GM19372 (cell line): ENCODE measurements around the gene NPC2.
"Not testable (repeated sequence)": the region's sequence is repeated elsewhere in the genome, so short reads cannot be mapped to it uniquely, and the experiment has no call there.

Experiments
- ATAC-seq: cut with Tn5 transposase; IDR thresholded peaks from one replicate; pipeline ENCODE4 v1.9.1; 2021; ENCODE audit warnings: mild to moderate bottlenecking, low read depth, moderate library complexity; ENCODE audit not compliant: unreplicated experiment

Gene NPC2

DNA sequence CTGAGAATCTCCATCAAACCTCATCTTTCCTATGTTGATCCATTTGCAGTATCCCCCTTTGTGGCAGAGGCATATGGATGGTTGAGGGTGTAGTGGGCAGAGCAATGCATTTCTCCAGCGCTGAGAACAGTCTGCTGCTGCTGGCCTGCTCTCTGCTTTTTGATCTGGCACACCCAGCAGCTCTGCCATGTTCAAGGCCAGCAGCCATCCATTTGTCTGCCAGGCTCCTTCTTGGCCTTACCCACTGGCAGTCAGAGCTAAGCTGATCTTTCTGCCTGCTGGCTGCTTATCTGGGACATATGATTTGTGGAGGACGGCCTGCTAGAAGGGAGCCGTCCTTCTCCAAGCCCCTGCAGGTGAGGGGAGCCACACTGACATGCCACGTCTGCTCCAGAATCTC is 17.0 kb downstream of the NPC2 start:
- no peak for ATAC-seq

DNA sequence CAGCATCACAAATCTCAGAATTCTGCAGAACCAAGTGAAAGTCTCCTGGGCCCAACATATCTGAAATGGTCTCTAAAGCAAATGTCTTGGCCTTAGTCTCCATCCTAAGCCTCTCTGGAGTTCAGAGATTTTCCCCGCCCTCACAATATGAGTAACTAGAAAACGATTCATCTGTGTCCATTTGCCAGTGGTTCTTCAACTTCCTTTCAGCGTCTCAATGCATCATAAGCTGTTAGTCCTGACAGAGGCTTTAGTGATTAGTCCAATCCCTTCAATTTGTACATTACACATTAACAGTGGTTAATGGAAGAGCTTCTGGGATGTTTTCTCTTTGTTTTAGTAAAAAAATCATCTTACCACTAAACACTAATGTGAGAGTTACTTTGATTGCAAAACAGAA is 17.4 kb downstream of the NPC2 start:
- ATAC-seq = no peak

GRCh38 chr14:74474376-74474775 is 18.7 kb downstream of the NPC2 start:
- no peak for ATAC-seq

DNA sequence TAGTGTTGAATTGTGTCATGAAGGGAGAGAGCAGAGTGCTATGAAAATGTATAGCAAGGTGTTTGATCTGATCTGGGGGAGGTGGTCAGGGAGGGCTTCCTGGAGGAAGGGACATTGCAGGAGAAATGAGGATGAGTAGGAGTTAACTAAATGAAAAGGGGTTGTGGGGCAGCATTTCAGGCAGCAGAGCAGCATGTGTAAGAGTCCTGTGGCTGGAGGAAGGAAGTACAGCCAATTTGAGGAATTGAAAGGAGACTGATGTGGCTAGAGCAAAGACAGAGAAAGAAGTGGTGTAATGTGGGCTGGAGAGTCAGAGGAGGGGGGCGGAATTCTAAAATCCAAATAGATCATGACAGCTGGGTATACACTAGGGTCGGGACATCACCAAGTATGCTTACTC is 20.5 kb downstream of the NPC2 start:
- ATAC-seq = no peak

- ATAC-seq = no peak
These were observed 23.3 kb downstream of the NPC2 start for GRCh38 chr14:74469548-74470518.

DNA sequence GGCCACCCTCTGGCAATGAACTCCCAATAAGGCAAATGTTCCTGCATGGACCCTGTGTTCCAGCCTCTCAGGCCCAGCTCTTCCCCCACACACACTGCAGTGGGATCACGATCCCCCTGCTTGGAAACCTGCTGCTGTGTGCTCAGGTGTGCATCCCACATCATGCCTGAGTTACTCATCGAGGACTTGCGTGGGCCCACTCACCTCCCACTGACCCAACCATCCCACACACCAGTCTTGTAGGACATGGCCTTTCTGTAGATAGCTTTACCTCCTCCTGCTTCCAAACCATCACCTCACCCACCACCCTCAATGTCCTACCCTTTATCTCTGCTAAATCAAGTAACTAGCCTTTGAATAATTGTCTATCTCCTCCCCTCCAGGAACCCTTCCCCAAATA is 24.6 kb downstream of the NPC2 start:
- no peak for ATAC-seq

DNA sequence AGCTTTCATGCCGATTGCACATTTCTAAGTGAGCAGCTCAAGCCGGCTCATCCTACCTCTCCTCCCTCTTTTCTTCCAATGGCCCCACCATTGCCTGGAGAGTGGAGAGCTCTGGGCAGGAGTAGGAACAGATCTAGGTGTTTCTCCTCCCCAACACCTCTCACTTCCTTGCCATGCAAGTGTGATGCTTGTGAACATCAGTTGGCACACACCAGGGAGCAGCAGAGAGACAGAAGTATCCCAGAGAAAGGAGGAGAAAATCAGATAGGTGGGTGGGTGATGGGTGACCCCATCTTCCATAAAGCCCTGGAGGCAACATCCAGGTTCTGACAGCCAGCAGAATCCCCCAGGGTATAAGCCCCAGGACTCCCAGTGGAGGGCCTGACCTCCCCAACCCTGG is 27.8 kb downstream of the NPC2 start:
- ATAC-seq = no peak

- no peak for ATAC-seq
These were observed 28.3 kb downstream of the NPC2 start for GRCh38 chr14:74464785-74465184.

DNA sequence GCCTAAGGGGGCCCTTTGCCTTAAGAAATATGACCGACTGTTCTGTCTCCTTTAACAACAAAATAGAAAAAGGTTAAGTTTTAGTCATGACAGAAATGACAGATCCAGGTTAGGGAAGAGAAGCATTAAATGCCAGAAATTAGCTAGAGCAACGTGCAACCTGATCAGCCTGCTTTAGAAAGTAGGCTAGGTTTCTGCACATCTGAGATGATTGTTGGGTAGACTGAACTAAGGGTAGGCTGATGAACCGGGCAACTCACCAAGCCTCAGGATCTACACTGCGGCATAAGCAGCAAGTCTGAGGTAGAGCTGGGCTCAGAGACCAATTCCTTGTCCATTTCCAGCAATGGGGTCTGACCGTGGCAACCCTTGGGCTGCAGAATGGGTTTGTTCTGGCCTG is 29.4 kb downstream of the NPC2 start:
- ATAC-seq = no peak

DNA sequence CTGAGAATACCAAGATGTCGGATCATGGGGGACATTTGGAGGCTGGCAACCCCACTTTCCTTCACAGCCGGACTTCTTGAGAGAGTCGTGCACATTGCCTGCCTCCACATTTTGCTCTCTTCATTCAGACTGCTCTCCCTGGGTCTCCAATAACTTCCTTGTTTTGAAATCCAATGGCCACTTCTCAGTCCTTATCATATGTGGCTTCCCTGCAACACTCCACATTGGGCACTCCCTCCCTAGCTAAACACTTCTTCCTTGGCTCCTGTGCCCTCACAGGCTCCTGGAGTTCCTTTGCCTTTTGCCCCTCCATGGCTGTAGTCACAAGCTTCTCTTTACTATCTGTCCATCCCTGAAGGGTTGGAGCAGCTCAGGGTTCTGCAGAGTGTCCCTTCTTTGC is 30.1 kb downstream of the NPC2 start:
- ATAC-seq = no peak

DNA sequence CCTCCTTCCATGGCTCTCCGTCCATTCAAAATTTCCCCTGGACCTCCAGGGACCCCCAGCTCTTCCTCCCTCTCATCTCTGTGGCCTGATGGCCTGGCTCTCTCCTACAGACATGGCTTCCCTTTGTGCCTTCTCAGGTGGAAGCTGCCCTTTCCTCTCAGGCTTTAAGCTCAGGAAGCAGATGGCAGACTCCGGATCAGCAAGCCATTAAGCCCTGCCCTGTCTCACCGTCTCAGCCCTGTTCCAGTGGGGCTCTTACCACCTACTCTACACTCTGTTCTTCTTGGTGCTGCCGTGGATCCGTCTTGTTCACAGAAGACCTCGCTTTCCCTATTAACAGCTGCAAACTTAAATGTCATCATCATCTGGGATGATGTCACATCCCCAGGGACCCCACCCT is 33.1 kb downstream of the NPC2 start:
- ATAC-seq = no peak

GRCh38 chr14:74459289-74459946 is 33.7 kb downstream of the NPC2 start:
- no peak for ATAC-seq

DNA sequence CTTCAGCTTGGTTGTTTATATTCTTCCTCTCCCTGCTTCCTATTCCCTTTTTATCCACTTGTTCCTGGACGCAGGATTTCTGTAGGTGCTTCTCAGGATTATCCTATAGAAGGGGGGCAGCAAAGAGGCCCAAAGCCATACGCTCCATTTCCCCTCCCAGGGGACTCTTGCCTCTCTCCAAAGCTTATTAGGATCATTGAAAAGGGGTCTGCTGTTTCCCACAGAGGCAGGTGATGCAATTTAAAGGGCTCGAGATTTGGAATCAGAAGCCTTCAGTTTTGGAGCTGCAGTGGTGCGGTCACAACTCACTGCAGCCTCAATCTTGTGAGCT is 35.6 kb downstream of the NPC2 start:
- ATAC-seq = no peak

DNA sequence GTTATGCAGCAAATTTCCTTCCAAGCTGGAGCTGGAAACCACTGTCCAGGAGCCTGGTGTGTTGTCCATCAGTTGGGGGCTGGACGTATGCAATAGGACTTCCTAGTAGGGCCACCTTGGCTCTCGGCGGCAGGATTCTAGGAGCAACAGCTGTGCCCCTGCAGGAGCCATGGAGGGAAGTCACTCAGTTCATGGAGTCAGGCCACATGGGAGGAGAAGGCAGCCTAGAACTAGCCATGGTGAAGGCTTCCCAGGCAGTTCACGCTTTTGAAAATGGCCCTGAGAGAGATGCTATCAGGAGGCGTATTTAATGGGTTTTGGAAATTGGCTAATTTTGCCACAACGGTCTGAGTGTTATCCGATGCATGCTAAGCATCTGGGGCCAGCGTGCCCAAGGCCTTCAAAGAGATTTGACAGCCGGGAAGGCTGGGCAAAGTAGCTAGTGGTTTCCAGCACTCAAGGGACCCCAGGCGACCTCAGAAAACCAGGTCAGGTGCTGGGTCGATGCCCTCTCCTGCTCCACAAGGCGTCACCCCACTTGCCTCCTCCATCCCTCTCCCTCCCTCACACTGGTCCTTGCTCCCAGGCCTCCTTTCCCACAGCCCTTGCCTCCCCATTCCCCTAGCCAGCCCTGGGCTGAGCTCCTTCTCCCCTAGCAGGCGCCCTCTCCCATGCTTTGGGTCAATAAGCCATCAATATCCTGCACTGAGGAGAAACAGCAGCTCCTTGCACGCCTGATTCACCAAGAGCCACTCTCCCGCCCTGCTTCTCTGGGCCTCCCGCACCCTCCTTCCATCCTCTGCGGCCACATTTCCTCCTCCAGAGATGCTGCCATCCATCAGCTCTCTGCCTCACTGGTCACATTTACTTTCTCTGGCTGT is 36.2 kb downstream of the NPC2 start:
- no peak for ATAC-seq

- ATAC-seq = not testable (repeated sequence)
These were observed 38.7 kb downstream of the NPC2 start for GRCh38 chr14:74454397-74454796.

DNA sequence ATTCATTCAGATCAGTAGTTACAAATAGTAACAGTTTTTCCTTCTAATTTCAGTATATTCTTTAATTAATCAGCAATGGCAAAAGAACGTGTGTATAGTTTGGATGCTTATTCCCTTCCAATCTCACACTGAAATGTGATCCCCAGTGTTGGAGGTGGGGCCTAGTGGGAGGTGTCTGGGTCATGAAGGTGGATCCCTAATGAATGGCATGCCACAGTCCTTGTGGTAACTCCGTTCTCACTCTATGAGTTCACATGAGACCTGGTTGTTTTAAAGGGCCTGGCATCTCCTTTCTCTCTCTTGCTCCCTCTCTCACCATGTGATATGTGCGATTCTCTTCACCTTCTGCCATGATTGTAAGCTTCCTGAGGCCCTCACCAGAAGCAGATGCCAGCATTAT is 48.2 kb downstream of the NPC2 start:
- no peak for ATAC-seq

DNA sequence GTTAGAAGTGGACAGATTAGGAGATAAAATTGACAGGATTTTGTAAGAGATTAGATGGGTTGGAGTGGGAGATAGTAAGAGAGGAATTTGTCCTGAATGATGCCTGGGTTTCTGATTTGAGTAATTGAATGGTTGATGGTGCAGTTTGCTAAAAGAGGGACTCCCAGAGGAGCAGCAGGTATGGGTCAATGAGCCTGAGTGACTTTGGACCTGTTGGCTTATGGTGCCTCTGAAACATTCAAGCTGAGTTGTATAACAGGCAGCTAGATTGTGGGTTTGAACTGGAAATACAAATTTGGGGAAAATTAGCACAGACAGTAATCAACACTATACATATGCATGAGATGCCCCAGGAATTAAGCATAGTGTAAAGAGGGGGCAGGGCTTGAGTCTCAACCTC is 50.3 kb downstream of the NPC2 start:
- ATAC-seq = no peak

DNA sequence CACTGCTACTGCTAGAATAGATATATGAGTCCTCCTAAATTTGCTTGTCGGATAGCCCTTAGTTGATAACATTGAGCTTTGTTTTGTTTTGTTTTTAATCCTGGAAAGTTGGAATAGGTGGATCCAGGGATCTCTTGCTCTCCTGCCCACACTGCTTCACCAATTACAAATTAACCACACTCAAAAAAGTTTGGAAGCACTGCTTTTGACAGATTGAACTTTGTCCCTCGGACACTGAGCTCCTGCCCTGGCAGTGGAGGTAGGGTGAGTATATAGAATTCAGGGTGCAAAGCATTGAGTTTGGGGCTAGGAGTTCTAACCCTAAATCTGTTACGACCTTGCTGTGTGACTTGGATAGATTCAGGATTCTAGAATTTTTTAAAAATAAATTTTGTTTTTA is 52.0 kb downstream of the NPC2 start:
- no peak for ATAC-seq

- no peak for ATAC-seq
These were observed 54.7 kb downstream of the NPC2 start for GRCh38 chr14:74438351-74438915.

DNA sequence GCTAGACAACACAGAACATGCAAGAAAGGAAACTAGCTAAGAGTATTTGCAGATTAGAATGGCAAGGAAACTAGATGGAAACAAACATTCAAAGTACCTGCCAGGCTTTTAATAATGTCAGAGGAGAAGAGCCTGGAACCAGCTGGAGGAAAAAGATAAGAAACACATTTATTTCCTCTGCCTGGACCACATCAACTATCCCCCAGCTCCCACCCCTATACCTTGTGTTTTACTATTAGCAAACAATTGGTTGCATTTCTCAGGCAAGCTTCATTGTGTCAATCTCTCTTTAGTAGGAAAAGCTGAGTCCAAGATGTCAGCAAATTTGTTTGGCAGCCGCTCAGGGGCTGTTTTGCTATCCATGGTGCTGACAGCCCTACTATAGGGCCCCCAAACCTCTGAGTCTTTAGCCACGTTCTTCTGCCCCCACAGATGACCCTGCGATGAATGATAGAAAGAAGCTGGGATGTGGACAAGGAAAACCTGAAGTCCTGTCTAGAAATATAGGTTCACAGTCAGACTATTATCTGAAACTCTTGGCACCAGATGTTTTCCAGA is 55.5 kb downstream of the NPC2 start:
- ATAC-seq = no peak
